ENCODE results near the gene ABCA8. TPM values are rescaled to one million over a fixed set of nuclear protein-coding genes. Genes with fewer than 3 reads are reported as not detected.

Gene ABCA8
- total RNA-seq, 1 donor, result 36.2 TPM

Other genes starting within 250 kb of the ABCA8 start
- gene ABCA9, start 105.5 kb upstream of the ABCA8 start, total RNA-seq, result 16.8 and 23.2 TPM in 2 replicates
- 30.4 and 31.8 TPM in 2 replicates for gene ABCA6, start 186.5 kb upstream of the ABCA8 start, total RNA-seq